ENCODE measurements around the gene IMMP2L. TPM values are rescaled to one million over a fixed set of nuclear protein-coding genes. Genes with fewer than 3 reads are reported as not detected.

The IMMP2L gene
- total and polyA plus RNA-seq, 4 donors, result 9.2 to 34.7 (median 11.1) TPM

DNA sequence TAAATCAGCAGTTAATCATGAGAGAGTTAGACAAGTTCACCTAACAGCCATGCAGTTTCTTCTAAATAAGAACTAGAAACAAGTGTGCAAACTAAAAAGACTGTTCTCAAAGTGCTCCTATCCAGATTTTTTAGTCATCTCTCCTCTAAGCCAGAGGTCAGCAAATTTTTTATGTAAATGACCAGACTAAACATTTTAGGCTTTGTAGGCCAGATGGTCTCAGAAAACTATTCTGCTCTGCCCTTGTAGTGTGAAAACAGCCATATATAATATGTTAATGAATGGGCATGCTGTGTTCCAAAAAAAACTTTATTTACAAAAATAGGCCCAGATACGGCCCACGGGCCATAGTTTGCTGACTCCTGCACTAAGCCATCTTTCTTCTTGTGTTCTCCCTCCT, 734.4 kb downstream of the IMMP2L start:
- no peak overlapping the region for H3K9ac ChIP-seq (ENCODE audit: insufficient read depth in 1 of 2, low read length in 2 of 2)
- 80 to 85% methylated on average over 2 of the region's 2 CpGs for WGBS, 2 donors
- H3K27me3 ChIP-seq (ENCODE audit: control insufficient read depth in 3 of 3, insufficient read depth in 3 of 3, low read length in 2 of 3), result no peaks in the 10 kb centered on the region
- H3K4me1 ChIP-seq (ENCODE audit: control insufficient read depth in 5 of 5, insufficient read depth in 5 of 5, low read length in 5 of 5), result peaks cover 0 to 9% (median 0%) of the 10 kb centered on the region in 5 donors
- H3K27ac ChIP-seq (ENCODE audit: low read depth in 1 of 2, low read length in 1 of 2), result no peak overlapping the region
- H3K36me3 ChIP-seq (ENCODE audit: control insufficient read depth in 4 of 4, insufficient read depth in 4 of 4, low read length in 4 of 4), result no peaks in the 10 kb centered on the region
- DNase-seq, result no peak
- TF ChIP-seq CTCF (IDR thresholded peaks at IDR 0.05; ENCODE audit: control extremely low read depth, extremely low read depth), result no peak
- ATAC-seq (ENCODE audit: insufficient read depth, low FRiP score), result no peak
- H3K9me3 ChIP-seq (ENCODE audit: control insufficient read depth in 4 of 4, insufficient read depth in 3 of 4, low read length in 3 of 4), result no peaks in the 10 kb centered on the region
- H3K4me3 ChIP-seq, result no peak overlapping the region

DNA sequence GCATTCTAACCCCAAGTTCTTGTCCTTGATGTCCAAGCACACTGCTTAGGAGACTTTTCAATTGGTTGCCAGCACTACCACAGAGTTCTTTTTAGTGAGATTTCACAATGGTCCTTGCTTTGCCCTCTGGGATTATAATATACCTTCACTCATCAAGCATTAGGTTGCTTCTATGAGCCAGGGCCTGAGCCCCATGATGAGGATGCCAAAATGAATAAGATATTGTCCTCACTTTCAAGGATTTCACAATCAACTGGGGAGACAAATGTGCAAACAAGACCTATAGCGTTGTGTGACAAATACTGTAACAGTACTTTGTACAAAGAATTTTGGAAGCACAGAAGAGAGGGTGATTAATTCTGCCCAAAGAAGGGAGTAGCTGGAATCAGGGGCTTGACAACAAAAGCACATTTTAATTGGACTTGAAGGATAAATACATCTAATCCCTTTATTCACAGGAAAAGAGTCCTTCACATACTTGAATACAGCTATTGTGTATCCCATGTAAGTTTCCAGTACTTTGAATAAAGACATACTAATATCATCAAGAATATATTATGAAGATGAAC, 734.9 kb downstream of the IMMP2L start:
- Histone ChIP-seq H3K4me1 (ENCODE audit: control insufficient read depth in 5 of 5, insufficient read depth in 5 of 5, low read length in 5 of 5) (peaks cover 0 to 9% (median 0%) of the 10 kb centered on the region in 5 donors), H3K9ac (ENCODE audit: insufficient read depth in 1 of 2, low read length in 2 of 2) (no peak overlapping the region), H3K4me3 (no peak overlapping the region), H3K9me3 (ENCODE audit: control insufficient read depth in 4 of 4, insufficient read depth in 3 of 4, low read length in 3 of 4) (no peaks in the 10 kb centered on the region), H3K36me3 (ENCODE audit: control insufficient read depth in 4 of 4, insufficient read depth in 4 of 4, low read length in 4 of 4) (no peaks in the 10 kb centered on the region), H3K27ac (ENCODE audit: low read depth in 1 of 2, low read length in 1 of 2) (no peak overlapping the region), H3K27me3 (ENCODE audit: control insufficient read depth in 3 of 3, insufficient read depth in 3 of 3, low read length in 2 of 3) (no peaks in the 10 kb centered on the region)
- TF ChIP-seq CTCF (IDR thresholded peaks at IDR 0.05; ENCODE audit: control extremely low read depth, extremely low read depth), result no peak
- WGBS, 2 donors, result 77 to 82% methylated on average over 1 of the region's 1 CpG
- no peak for DNase-seq
- no peak for ATAC-seq (ENCODE audit: insufficient read depth, low FRiP score)

- no peaks in the 10 kb centered on the region for H3K36me3 ChIP-seq (ENCODE audit: control insufficient read depth in 4 of 4, insufficient read depth in 4 of 4, low read length in 4 of 4)
- no peaks in the 10 kb centered on the region for H3K9me3 ChIP-seq (ENCODE audit: control insufficient read depth in 4 of 4, insufficient read depth in 3 of 4, low read length in 3 of 4)
- WGBS, 2 donors, result 53 to 65% methylated on average over 2 of the region's 2 CpGs
- DNase-seq (no peak), ATAC-seq (ENCODE audit: insufficient read depth, low FRiP score) (no peak)
- no peak overlapping the region for H3K9ac ChIP-seq (ENCODE audit: insufficient read depth in 1 of 2, low read length in 2 of 2)
- no peaks in the 10 kb centered on the region for H3K27me3 ChIP-seq (ENCODE audit: control insufficient read depth in 3 of 3, insufficient read depth in 3 of 3, low read length in 2 of 3)
- no peaks in the 10 kb centered on the region for H3K4me1 ChIP-seq (ENCODE audit: control insufficient read depth in 5 of 5, insufficient read depth in 5 of 5, low read length in 5 of 5)
- no peak overlapping the region for H3K4me3 ChIP-seq
- TF ChIP-seq CTCF (IDR thresholded peaks at IDR 0.05; ENCODE audit: control extremely low read depth, extremely low read depth), result no peak
- no peak overlapping the region for H3K27ac ChIP-seq (ENCODE audit: low read depth in 1 of 2, low read length in 1 of 2)
These were observed 748.3 kb downstream of the IMMP2L start for GRCh38 chr7:110813986-110814385.

DNA sequence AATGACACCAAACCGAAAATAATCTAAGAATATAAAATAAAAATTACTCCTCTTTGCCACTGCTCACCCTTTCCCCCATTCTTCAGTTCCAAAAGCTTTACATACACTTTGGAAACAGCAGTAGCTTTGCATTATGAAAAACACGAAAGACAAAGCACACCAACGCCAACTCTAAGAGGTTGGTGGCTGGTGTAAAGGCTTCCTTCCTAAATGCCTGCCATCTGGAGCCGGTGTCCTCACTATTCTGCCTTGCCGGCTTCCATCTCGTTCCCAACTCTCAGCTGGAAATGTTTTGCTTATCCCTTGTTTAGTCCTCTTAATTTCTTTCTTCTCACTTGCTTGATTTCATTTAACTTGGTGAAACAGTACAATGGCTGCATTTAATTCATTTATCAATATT, 752.5 kb downstream of the IMMP2L start:
- DNase-seq (no peak), ATAC-seq (ENCODE audit: insufficient read depth, low FRiP score) (no peak)
- no peak overlapping the region for H3K27ac ChIP-seq (ENCODE audit: low read depth in 1 of 2, low read length in 1 of 2)
- WGBS, 2 donors, result 84 to 96% methylated on average over 6 of the region's 6 CpGs
- no peak overlapping the region for H3K4me3 ChIP-seq
- H3K27me3 ChIP-seq (ENCODE audit: control insufficient read depth in 3 of 3, insufficient read depth in 3 of 3, low read length in 2 of 3), result no peaks in the 10 kb centered on the region
- H3K9me3 ChIP-seq (ENCODE audit: control insufficient read depth in 4 of 4, insufficient read depth in 3 of 4, low read length in 3 of 4), result no peaks in the 10 kb centered on the region
- no peaks in the 10 kb centered on the region for H3K4me1 ChIP-seq (ENCODE audit: control insufficient read depth in 5 of 5, insufficient read depth in 5 of 5, low read length in 5 of 5)
- no peak for TF ChIP-seq CTCF (IDR thresholded peaks at IDR 0.05; ENCODE audit: control extremely low read depth, extremely low read depth)
- H3K9ac ChIP-seq (ENCODE audit: insufficient read depth in 1 of 2, low read length in 2 of 2), result no peak overlapping the region
- H3K36me3 ChIP-seq (ENCODE audit: control insufficient read depth in 4 of 4, insufficient read depth in 4 of 4, low read length in 4 of 4), result no peaks in the 10 kb centered on the region

Measured in lung (tissue), 12 donors.